OCI-LY3 (cell line): Measurements from ENCODE around the gene DCC.

ENCODE experiments used
- H2AFZ ChIP-seq: fragments of 200-600, 300-600 bp; shearing (Covaris generic); 2 replicates; pipeline ENCODE4 v1.6.0; 2014; ENCODE audit warnings: antibody characterized with exemption, low read depth, low read length
- H3K27ac ChIP-seq: fragments of 200-600, 300-600 bp; sonication (generic); 2 replicates; pipeline ENCODE4 v1.5.1; 2014; ENCODE audit warnings: mild to moderate bottlenecking, low read length, moderate library complexity, mixed read lengths
- H3K27me3 ChIP-seq: fragments of 200-600, 300-600 bp; sonication (generic); 2 replicates; pipeline ENCODE4 v1.6.1; 2014; ENCODE audit warnings: low read depth, low read length, mixed read lengths
- H3K36me3 ChIP-seq: fragments of 200-600, 300-600 bp; sonication (generic); replicated peaks from 2 replicates; pipeline ENCODE3; 2014; ENCODE audit warnings: low read depth, low read length, mixed read lengths
- H3K4me1 ChIP-seq: fragments of 300-600, 200-600 bp; sonication (generic); 2 replicates; pipeline ENCODE4 v1.6.1; 2014; ENCODE audit warnings: low read length, mixed read lengths
- H3K4me2 ChIP-seq: fragments of 200-600, 300-600 bp; sonication (generic); 2 replicates; pipeline ENCODE4 v1.6.1; 2014; ENCODE audit warnings: low read length, mixed read lengths
- H3K4me3 ChIP-seq: fragments of 300-600, 200-600 bp; sonication (generic); 2 replicates; pipeline ENCODE4 v1.5.1; 2014; ENCODE audit warnings: antibody characterized with exemption, mild to moderate bottlenecking, low read length, moderate library complexity
- H3K79me2 ChIP-seq: fragments of 300-600, 200-600 bp; shearing (Covaris generic); 2 replicates; pipeline ENCODE4 v1.6.1; 2014; ENCODE audit warnings: mild to moderate bottlenecking, low read length, mixed read lengths
- H3K9ac ChIP-seq: fragments of 300-600, 200-600 bp; shearing (Covaris generic); 2 replicates; pipeline ENCODE4 v1.6.0; 2014; ENCODE audit warnings: mild to moderate bottlenecking, low read length, moderate library complexity
- H3K9me3 ChIP-seq: fragments of 200-600, 300-600 bp; shearing (Covaris generic); 2 replicates; pipeline ENCODE4 v1.6.1; 2014; ENCODE audit warnings: low read length, mixed read lengths; ENCODE audit not compliant: insufficient read depth
- H4K20me1 ChIP-seq: fragments of 200-600, 300-600 bp; sonication (generic); 2 replicates; pipeline ENCODE4 v1.6.1; 2016; ENCODE audit warnings: low read length, mixed read lengths; ENCODE audit not compliant: insufficient read depth
- CTCF ChIP-seq: fragments of 200-600, 300-600 bp; sonication (generic); IDR thresholded peaks from 2 replicates; pipeline ENCODE4 v1.5.1; 2014; ENCODE audit warnings: antibody characterized with exemption, low read length, low read depth
- EZH2phosphoT487 ChIP-seq: fragments of 200-600 bp; shearing (Covaris generic); IDR thresholded peaks from 2 replicates; pipeline ENCODE4 v1.6.1; 2018; ENCODE audit warnings: antibody characterized with exemption, mixed run types, low read depth

DCC gene

GRCh38 chr18:52750995-52751394 is 411.0 kb downstream of the DCC start:
- Histone ChIP-seq H3K79me2 (no peaks in the 10 kb centered on the region), H3K27me3 (no peaks in the 10 kb centered on the region), H3K4me1 (peaks cover 56% of the 10 kb centered on the region), H2AFZ (no peak overlapping the region), H4K20me1 (no peaks in the 10 kb centered on the region), H3K4me3 (peak overlapping the region; percentile 9), H3K9ac (no peak overlapping the region; the same call in 1 of the 2 replicates), H3K4me2 (peak overlapping the region; percentile 46), H3K36me3 (no peaks in the 10 kb centered on the region), H3K9me3 (0 out of 2 replicates have a peak, but pooled peaks cover 3% of the 10 kb centered on the region), H3K27ac (peak overlapping the region; percentile 54)
- no peak for TF ChIP-seq CTCF
- no peak for TF ChIP-seq EZH2phosphoT487

- Histone ChIP-seq H3K36me3 (peaks cover 3% of the 10 kb centered on the region), H3K79me2 (no peaks in the 10 kb centered on the region), H3K9me3 (peaks cover 15% of the 10 kb centered on the region; the same call in 1 of the 2 replicates), H3K4me3 (no peak overlapping the region), H3K9ac (no peak overlapping the region), H4K20me1 (no peaks in the 10 kb centered on the region), H3K27ac (no peak overlapping the region), H2AFZ (no peak overlapping the region), H3K27me3 (no peaks in the 10 kb centered on the region), H3K4me2 (no peak overlapping the region), H3K4me1 (no peaks in the 10 kb centered on the region)
- TF ChIP-seq EZH2phosphoT487 (no peak), CTCF (no peak)
These were observed 424.3 kb downstream of the DCC start for GRCh38 chr18:52764316-52764715.

GRCh38 chr18:52766002-52766545 is 426.1 kb downstream of the DCC start:
- H2AFZ ChIP-seq = no peak overlapping the region
- no peaks in the 10 kb centered on the region for H3K79me2 ChIP-seq
- H3K9me3 ChIP-seq = no peaks in the 10 kb centered on the region
- H3K4me3 ChIP-seq = no peak overlapping the region
- H3K36me3 ChIP-seq = no peaks in the 10 kb centered on the region
- H4K20me1 ChIP-seq = no peaks in the 10 kb centered on the region
- no peak for TF ChIP-seq CTCF
- TF ChIP-seq EZH2phosphoT487 = no peak
- no peak overlapping the region for H3K27ac ChIP-seq
- no peaks in the 10 kb centered on the region for H3K27me3 ChIP-seq
- H3K4me1 ChIP-seq = no peaks in the 10 kb centered on the region
- H3K9ac ChIP-seq = no peak overlapping the region
- no peak overlapping the region for H3K4me2 ChIP-seq

- no peaks in the 10 kb centered on the region for H3K9me3 ChIP-seq
- H3K9ac ChIP-seq = no peak overlapping the region
- H3K36me3 ChIP-seq = no peaks in the 10 kb centered on the region
- H3K4me3 ChIP-seq = no peak overlapping the region
- H3K27ac ChIP-seq = no peak overlapping the region
- H4K20me1 ChIP-seq = no peaks in the 10 kb centered on the region
- TF ChIP-seq CTCF = no peak
- TF ChIP-seq EZH2phosphoT487 = no peak
- H3K4me2 ChIP-seq = no peak overlapping the region
- no peaks in the 10 kb centered on the region for H3K79me2 ChIP-seq
- no peaks in the 10 kb centered on the region; the same call in 1 of the 2 replicates for H3K4me1 ChIP-seq
- no peaks in the 10 kb centered on the region for H3K27me3 ChIP-seq
- H2AFZ ChIP-seq = no peak overlapping the region
These were observed 441.1 kb downstream of the DCC start for GRCh38 chr18:52781113-52781512.
